H1 (cell line): Measurements from ENCODE around the gene SPATA25. TPM values are rescaled to one million over a fixed set of nuclear protein-coding genes. Genes with fewer than 3 reads are reported as not detected.

Source experiments
- CTCF ChIA-PET: fragments of 300-600 bp; sonication (Branson Sonifier 250); formaldehyde crosslinking; loops from one replicate; lab custom pipeline; 2021; ENCODE audit not compliant: partially characterized antibody; lab: Charles Lee
- POLR2A ChIA-PET: fragments of 300-600 bp; sonication (Branson Sonifier 250); formaldehyde crosslinking; loops from one replicate; lab custom pipeline; 2021; ENCODE audit warnings: inconsistent platforms; ENCODE audit not compliant: partially characterized antibody; lab: Charles Lee
- DNase-seq, 2 experiments: peaks; one replicate each; pipeline versions ENCODE4 v3.0.0 to v3.0.0-alpha.2; 2010 to 2022; ENCODE audit warnings: low spot score in 2 of 2, low read depth in 1 of 2, mixed read lengths in 1 of 2
- FAIRE-seq: peaks from 2 replicates; lab custom pipeline; 2011; peaks lifted over from hg19 to GRCh38; lab: Jason Lieb, UNC
- H2AFZ ChIP-seq: 2 replicates; pipeline ENCODE4 v1.8.1; 2012; ENCODE audit warnings: low read length, inconsistent platforms
- H2AK5ac ChIP-seq: 2 replicates; pipeline ENCODE4 v1.6.1; 2013; ENCODE audit warnings: low read depth, low read length
- H2BK120ac ChIP-seq: replicated peaks from 2 replicates; pipeline ENCODE3; 2013; ENCODE audit warnings: low read depth, low read length, inconsistent platforms
- H2BK12ac ChIP-seq: 2 replicates; pipeline ENCODE4 v1.6.1; 2013; ENCODE audit warnings: low read depth, low read length
- H2BK15ac ChIP-seq: 2 replicates; pipeline ENCODE4 v1.6.1; 2013; ENCODE audit warnings: low read length
- H2BK20ac ChIP-seq: 2 replicates; pipeline ENCODE4 v1.6.1; 2013; ENCODE audit warnings: low read length
- H2BK5ac ChIP-seq: 2 replicates; pipeline ENCODE4 v1.6.1; 2013; ENCODE audit warnings: low read depth, low read length
- H3K14ac ChIP-seq: 2 replicates; pipeline ENCODE4 v1.6.1; 2013; ENCODE audit warnings: inconsistent platforms; ENCODE audit not compliant: insufficient read length
- H3K18ac ChIP-seq: 2 replicates; pipeline ENCODE4 v1.6.1; 2013; ENCODE audit warnings: low read length; ENCODE audit errors: extremely low read depth
- H3K23ac ChIP-seq: 2 replicates; pipeline ENCODE4 v1.6.1; 2013; ENCODE audit warnings: inconsistent platforms; ENCODE audit not compliant: insufficient read length
- H3K23me2 ChIP-seq: 2 replicates; pipeline ENCODE4 v1.6.1; 2013; ENCODE audit warnings: low read depth, low read length
- H3K27ac ChIP-seq: 2 replicates; pipeline ENCODE4 v1.6.1; 2011; ENCODE audit warnings: low read depth, low read length, inconsistent platforms
- H3K27me3 ChIP-seq, 4 experiments: replicated peaks in 1 of 4; 1 replicate in 1 of 4; 2 replicates in 3 of 4; pipeline versions ENCODE4 v1.6.1 to v1.8.1; 2011 to 2013; ENCODE audit warnings: low read length in 3 of 4, mild to moderate bottlenecking in 3 of 4, inconsistent platforms in 2 of 4, mixed read lengths in 2 of 4, moderate library complexity in 1 of 4; ENCODE audit not compliant: control insufficient read depth in 3 of 4, insufficient read depth in 3 of 4; ENCODE audit errors: extremely low read depth in 1 of 4
- H3K36me3 ChIP-seq, 4 experiments: 2 replicates each; pipeline versions ENCODE4 v1.6.1 to v1.8.1; 2011 to 2013; ENCODE audit warnings: mild to moderate bottlenecking in 4 of 4, low read length in 3 of 4, moderate library complexity in 2 of 4, control low read depth in 1 of 4, inconsistent platforms in 1 of 4; ENCODE audit not compliant: insufficient read depth in 4 of 4, control insufficient read depth in 2 of 4
- H3K4ac ChIP-seq: replicated peaks from 2 replicates; pipeline ENCODE3; 2013; ENCODE audit warnings: low read length, low read depth, mixed read lengths, inconsistent platforms; ENCODE audit not compliant: insufficient read length
- H3K4me1 ChIP-seq, 4 experiments: replicated peaks in 1 of 4; 1 replicate in 1 of 4; 2 replicates in 3 of 4; pipeline versions ENCODE4 v1.6.1 to v1.8.1; 2011 to 2013; ENCODE audit warnings: low read length in 3 of 4, inconsistent platforms in 2 of 4, mixed read lengths in 1 of 4; ENCODE audit not compliant: insufficient read depth in 4 of 4, control insufficient read depth in 3 of 4
- H3K4me2 ChIP-seq, 2 experiments: 2 replicates each; pipeline versions ENCODE4 v1.6.1 to v1.8.1; 2011 to 2013; ENCODE audit warnings: low read depth in 2 of 2, low read length in 2 of 2, control low read depth in 1 of 2, inconsistent platforms in 1 of 2, mild to moderate bottlenecking in 1 of 2; ENCODE audit not compliant: insufficient read depth in 1 of 2
- H3K4me3 ChIP-seq, 4 experiments: fragments of 200-600, 300-600 bp in 1 of 4; sonication (generic), shearing (Covaris generic), sonication (Bioruptor Twin) in 1 of 4; 2 replicates each; pipeline versions ENCODE4 v1.5.1 to v1.8.1; 2011 to 2016; ENCODE audit warnings: low read length in 4 of 4, low read depth in 3 of 4, control low read depth in 2 of 4, inconsistent platforms in 2 of 4, mild to moderate bottlenecking in 2 of 4, mixed read lengths in 1 of 4, moderate library complexity in 1 of 4; ENCODE audit not compliant: insufficient read depth in 2 of 4; ENCODE audit errors: extremely low read depth in 1 of 4
- H3K56ac ChIP-seq: replicated peaks from 2 replicates; pipeline ENCODE3; 2013; ENCODE audit warnings: low read depth, mild to moderate bottlenecking, mixed read lengths, low read length, inconsistent platforms; ENCODE audit not compliant: insufficient read length
- H3K79me1 ChIP-seq: 2 replicates; pipeline ENCODE4 v1.6.1; 2013; ENCODE audit warnings: low read depth, low read length, control low read depth
- H3K79me2 ChIP-seq, 2 experiments: 2 replicates each; pipeline versions ENCODE4 v1.6.1 to v1.8.1; 2012 to 2013; ENCODE audit warnings: low read length in 2 of 2, mild to moderate bottlenecking in 2 of 2, inconsistent platforms in 1 of 2; ENCODE audit not compliant: insufficient read depth in 2 of 2, control insufficient read depth in 1 of 2
- H3K9ac ChIP-seq, 4 experiments: replicated peaks in 1 of 4; 1 replicate in 1 of 4; 2 replicates in 3 of 4; pipeline versions ENCODE4 v1.6.1 to v1.8.1; 2011 to 2013; ENCODE audit warnings: low read depth in 3 of 4, low read length in 3 of 4, control low read depth in 2 of 4, mild to moderate bottlenecking in 2 of 4, moderate library complexity in 2 of 4, inconsistent platforms in 1 of 4; ENCODE audit errors: extremely low read depth in 1 of 4
- H3K9me3 ChIP-seq, 2 experiments: 2 replicates each; pipeline versions ENCODE4 v1.6.1 to v1.8.1; 2012 to 2013; ENCODE audit warnings: mild to moderate bottlenecking in 2 of 2, moderate library complexity in 2 of 2, control low read depth in 1 of 2, inconsistent platforms in 1 of 2, low read depth in 1 of 2, low read length in 1 of 2, mixed read lengths in 1 of 2; ENCODE audit not compliant: insufficient read depth in 2 of 2
- H4K20me1 ChIP-seq, 2 experiments: replicated peaks in 1 of 2; 2 replicates each; pipeline versions ENCODE3 to v1.8.1; 2011 to 2013; ENCODE audit warnings: inconsistent platforms in 2 of 2, low read length in 2 of 2, mild to moderate bottlenecking in 1 of 2; ENCODE audit not compliant: insufficient read depth in 2 of 2, control insufficient read depth in 1 of 2
- H4K5ac ChIP-seq: 2 replicates; pipeline ENCODE4 v1.6.1; 2013; ENCODE audit warnings: low read length, low read depth, mixed read lengths, inconsistent platforms; ENCODE audit not compliant: insufficient read length
- H4K8ac ChIP-seq: 2 replicates; pipeline ENCODE4 v1.8.0; 2013; ENCODE audit warnings: mild to moderate bottlenecking, moderate library complexity, low read length, inconsistent platforms; ENCODE audit not compliant: insufficient read depth; ENCODE audit errors: extremely low read depth
- H4K91ac ChIP-seq: replicated peaks from 2 replicates; pipeline ENCODE3; 2013; ENCODE audit warnings: low read length, mixed read lengths, inconsistent platforms; ENCODE audit not compliant: insufficient read length
- CTBP2 ChIP-seq: IDR thresholded peaks from 2 replicates; pipeline ENCODE4 v1.7.0; 2011; ENCODE audit warnings: borderline replicate concordance, mild to moderate bottlenecking, moderate library complexity, mixed read lengths, low read length; ENCODE audit not compliant: insufficient read depth, insufficient read length
- FOSL1 ChIP-seq: IDR thresholded peaks from 2 replicates; pipeline ENCODE4 v1.6.1; 2011; ENCODE audit warnings: mild to moderate bottlenecking, low read depth, low read length, moderate library complexity; ENCODE audit not compliant: insufficient read depth
- GTF2F1 ChIP-seq: IDR thresholded peaks from 2 replicates; pipeline ENCODE4 v1.6.1; 2012; ENCODE audit warnings: low read depth, low read length, improper control_type of control experiment, borderline replicate concordance
- POLR2A ChIP-seq, 2 experiments: IDR thresholded peaks; 1 replicate in 1 of 2; 2 replicates in 1 of 2; pipeline ENCODE4 v1.6.1; 2011; ENCODE audit warnings: low read depth in 2 of 2, low read length in 2 of 2, mild to moderate bottlenecking in 2 of 2; ENCODE audit errors: control extremely low read depth in 1 of 2
- SUZ12 ChIP-seq: fragments of 200-600 bp; sonication (generic); IDR thresholded peaks from 2 replicates; pipeline ENCODE4 v1.6.1; 2012; ENCODE audit warnings: mild to moderate bottlenecking, inconsistent platforms, low read length, moderate library complexity, mixed read lengths
- TAF7 ChIP-seq: optimal IDR thresholded peaks from 2 replicates; pipeline ENCODE3; 2011; ENCODE audit warnings: low read depth, mild to moderate bottlenecking, inconsistent platforms, low read length, moderate library complexity, borderline replicate concordance
- ZNF274 ChIP-seq: IDR thresholded peaks from 2 replicates; pipeline ENCODE4 v1.7.0; 2012; ENCODE audit warnings: low read length, borderline replicate concordance; ENCODE audit errors: extremely low read depth
- WGBS, 2 experiments: shearing (Covaris generic) in 1 of 2; methylation state at CpG; one replicate each; pipeline versions ENCODE4 v1.1.6 to v1.1.7; 2013 to 2015; ENCODE audit warnings: low lambda C conversion rate in 2 of 2, mixed read lengths in 2 of 2, inconsistent platforms in 1 of 2, low coverage in 1 of 2, missing lambda C conversion rate in 1 of 2; ENCODE audit not compliant: insufficient replicate concordance in 2 of 2, insufficient coverage in 1 of 2, insufficient read length in 1 of 2; ENCODE audit errors: extremely low coverage in 1 of 2, missing lambda C conversion rate in 1 of 2; 5-methylcytosine and 5-hydroxymethylcytosine counted together
- polyA plus RNA-seq, 7 experiments: library from polyadenylated mRNA; depleted of rRNA in 3 of 7; stranded (reverse) in 5 of 7; unstranded in 2 of 7; fragments of >200 nt in 5 of 7; fragments of 200-250 nt in 2 of 7; gene quantifications; 1 replicate in 5 of 7; 2 replicates in 1 of 7; 4 replicates in 1 of 7; pipeline versions ENCODE4 v1.2.1 to v1.2.3, GENCODE V29; 2011 to 2013; ENCODE audit warnings: missing spikeins in 2 of 7, mixed read lengths in 2 of 7
- total RNA-seq: library from RNA; stranded (reverse); fragmentation: NEBNext Ultra II Directional; extraction: Animal tissue kit (Norgen Biotek cat#: 25700); gene quantifications from 2 replicates; pipeline ENCODE4 v1.2.1, GENCODE V29; 2021

The SPATA25 gene
- total and polyA plus RNA-seq, 2 of the 8 experiments (the other 6 are each of a cell fraction or from before 2014, with no cell fraction given) = 2.0 to 3.0 TPM

DNA sequence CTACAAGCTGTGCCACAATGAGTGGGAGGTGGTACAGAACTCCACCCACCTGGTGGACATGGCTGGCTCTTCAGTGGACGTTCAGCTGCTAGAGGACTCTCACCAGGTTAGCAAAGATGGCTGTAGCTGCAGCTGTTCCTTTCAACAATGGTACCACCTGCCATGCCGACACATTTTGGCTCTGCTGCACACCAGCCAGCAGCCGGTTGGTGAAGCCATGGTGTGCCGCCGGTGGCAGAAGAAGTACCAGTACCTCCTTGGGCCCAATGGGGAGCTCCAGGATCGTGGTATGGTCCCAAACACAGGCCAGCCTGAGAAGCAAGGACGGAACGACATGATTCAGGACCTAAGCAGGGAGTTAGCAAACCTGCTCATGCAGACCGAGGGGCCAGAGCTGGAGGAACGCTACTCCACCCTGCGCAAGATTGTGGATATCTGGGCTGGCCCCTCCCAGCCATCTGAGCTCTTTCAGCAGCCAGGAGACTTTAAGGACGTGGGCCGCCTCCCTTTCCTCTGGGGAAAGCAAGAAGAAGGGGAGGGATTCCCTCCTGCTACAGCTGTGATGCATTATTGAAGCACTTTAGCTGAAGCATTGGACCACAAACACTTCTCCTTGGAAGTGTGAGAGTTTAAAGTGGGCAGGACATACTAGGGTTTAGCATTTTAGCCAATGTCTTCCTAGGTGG lies 9.2 kb downstream of the SPATA25 start:
- Histone ChIP-seq H2BK5ac (no peak overlapping the region), H4K20me1 (peaks cover 0 to 2% of the 10 kb centered on the region in 2 experiments), H3K4me2 (no peak overlapping the region), H3K9ac (no peak overlapping the region; a peak in 1 of 7 replicates), H2BK20ac (no peak overlapping the region), H3K79me2 (peaks cover 0 to 16% of the 10 kb centered on the region in 2 experiments; a peak in 1 of 4 replicates), H3K27me3 (no peaks in the 10 kb centered on the region), H3K4me1 (no peaks in the 10 kb centered on the region), H4K5ac (no peak overlapping the region), H3K23me2 (peaks cover 5% of the 10 kb centered on the region), H4K91ac (no peak overlapping the region), H3K27ac (no peak overlapping the region), H2AFZ (no peak overlapping the region), H3K4me3 (no peak overlapping the region), H3K36me3 (peaks cover 8 to 18% (median 13%) of the 10 kb centered on the region in 4 experiments; a peak in 7 of 8 replicates), H3K18ac (no peak overlapping the region), H2BK120ac (no peak overlapping the region), H2BK15ac (no peak overlapping the region), H3K56ac (no peak overlapping the region), H3K79me1 (no peaks in the 10 kb centered on the region), H3K9me3 (no peaks in the 10 kb centered on the region), H3K14ac (no peak overlapping the region), H3K4ac (no peak overlapping the region), H4K8ac (no peak overlapping the region), H2BK12ac (no peak overlapping the region), H3K23ac (no peak overlapping the region), H2AK5ac (no peak overlapping the region)
- ChIA-PET POLR2A (interaction anchor here (0.9 to 1.3 kb wide), 4 partner anchors 10 to 64 kb away, joined by 3 to 5 read pairs (median 3); no protein-coding TSS in a partner anchor), CTCF (interaction anchor here (1.0 to 1.1 kb wide), 3 partner anchors 11 to 15 kb away, joined by 3 to 5 read pairs (median 4); no protein-coding TSS in a partner anchor)
- no peak for FAIRE-seq
- TF ChIP-seq ZNF274 (no peak), GTF2F1 (no peak), POLR2A (IDR thresholded peaks at IDR 0.05; ENCODE audit: control extremely low read depth in 1 of 2, low read depth in 2 of 2, low read length in 2 of 2) (no peak), FOSL1 (no peak), CTBP2 (no peak), TAF7 (no peak), SUZ12 (no peak)
- no peak for DNase-seq
- 95% methylated on average over 13 of the region's 13 CpGs; no CpG with 5 or more reads in 1 of the 2 experiments for WGBS, 2 experiments
